ENCODE data around the gene LTA. TPM values are rescaled to one million over a fixed set of nuclear protein-coding genes. Genes with fewer than 3 reads are reported as not detected.
A peak's percentile ranks its signal among the peaks of the same experiment; 100 is the strongest.

LTA gene
- total RNA-seq, 1 experiment from 2014 or later = 1.1 TPM

- BruUV-seq (replicated peaks) = no TSS peak
- no peaks in the 10 kb centered on the region for H3K9me3 ChIP-seq (ENCODE audit: control insufficient read depth in 1 of 2, insufficient read depth in 1 of 2, low read depth in 1 of 2, low read length in 2 of 2)
- H3K4me3 ChIP-seq (replicated peaks in 1 of 2; ENCODE audit: low read depth in 1 of 2, low read length in 2 of 2) = peak overlapping the region; percentile 99 to 100
- peak overlapping the region; percentile 98 for H3K9ac ChIP-seq (ENCODE audit: low read length)
- POLR2A ChIA-PET = interaction anchor here (0.7 to 0.8 kb wide), 2 partner anchors 30 to 43 kb away, joined by 3 read pairs; partner anchors contain the start of gene GPANK1
- H3K4me2 ChIP-seq (ENCODE audit: low read length) = peak overlapping the region; percentile 91
- H3K9me2 ChIP-seq (ENCODE audit: insufficient read depth) = no peaks in the 10 kb centered on the region
- RAD21 ChIA-PET (ENCODE audit: low non-redundant PET in 1 of 2, low total read pairs in 2 of 2, uncharacterized antibody in 2 of 2, unreplicated experiment in 2 of 2) = no interaction called here
- DNase-seq (ENCODE audit: low read depth, low spot score) (no peak), ATAC-seq (no peak)
- H2AFZ ChIP-seq (ENCODE audit: low read depth, low read length, poor library complexity, severe bottlenecking) = no peak overlapping the region
- peaks cover 6 to 18% of the 10 kb centered on the region in 2 experiments; a peak in 3 of 4 replicates for H3K4me1 ChIP-seq (ENCODE audit: control insufficient read depth in 1 of 2, insufficient read depth in 2 of 2, low read length in 2 of 2)
- no peaks in the 10 kb centered on the region for H3K27me3 ChIP-seq (ENCODE audit: insufficient read depth, low read length)
- H3K27ac ChIP-seq (ENCODE audit: low read depth, low read length) = peak overlapping the region; percentile 90
- peaks cover 24 to 56% of the 10 kb centered on the region in 2 experiments for H3K36me3 ChIP-seq (ENCODE audit: control insufficient read depth in 1 of 2, insufficient read depth in 2 of 2, low read length in 2 of 2)
- no peaks in the 10 kb centered on the region for H4K20me1 ChIP-seq (ENCODE audit: insufficient read depth)
- no peak for TF ChIP-seq YY1 (IDR thresholded peaks at IDR 0.05; ENCODE audit: extremely low read depth, insufficient replicate concordance, low read depth, low read length)
- TF ChIP-seq EGR1 (IDR thresholded peaks at IDR 0.05; ENCODE audit: low read depth) = no peak
- TF ChIP-seq RAD21 (IDR thresholded peaks at IDR 0.05; ENCODE audit: low read depth) = no peak
- TF ChIP-seq SRF (IDR thresholded peaks at IDR 0.05; ENCODE audit: low read depth) = no peak
- TF ChIP-seq POLR2AphosphoS5 (IDR thresholded peaks at IDR 0.05; ENCODE audit: low read depth, low read length) = no peak
- no peak for TF ChIP-seq POLR2A (IDR thresholded peaks at IDR 0.05; ENCODE audit: borderline replicate concordance, extremely low read depth, insufficient read depth, insufficient read length)
- TF ChIP-seq CBX3 (IDR thresholded peaks at IDR 0.05; ENCODE audit: low read depth) = no peak
- no peak for TF ChIP-seq ZBTB33 (IDR thresholded peaks at IDR 0.05; ENCODE audit: extremely low read depth, insufficient replicate concordance, low read length)
- TF ChIP-seq REST (IDR thresholded peaks at IDR 0.05; ENCODE audit: low read depth) = no peak
- no peak; the same call in 1 of the 2 replicates for TF ChIP-seq JUND (IDR thresholded peaks at IDR 0.05)
- intact Hi-C loops (cut with micrococcal nuclease) = no loop called here
- peaks cover 62% of the 10 kb centered on the region for H3K79me2 ChIP-seq (ENCODE audit: insufficient read depth, low read length)
- CTCF ChIA-PET = no interaction called here
Measured at GRCh38 chr6:31621991-31622390, 49.9 kb downstream of the LTA start.
